Fibroblast of villous mesenchyme (primary cell): ENCODE data around the gene BSDC1. TPM values are rescaled to one million over a fixed set of nuclear protein-coding genes. Genes with fewer than 3 reads are reported as not detected.
"Not testable (repeated sequence)": the region's sequence is repeated elsewhere in the genome, so short reads cannot be mapped to it uniquely, and the experiment has no call there.

ENCODE experiments used
- DNase-seq: peaks from one replicate; pipeline ENCODE4 v3.0.0-alpha.2; 2010; ENCODE audit warnings: low read depth
- H3K4me3 ChIP-seq: 2 replicates; pipeline ENCODE4 v1.5.1; 2011; ENCODE audit warnings: low read depth, mild to moderate bottlenecking, low read length
- CTCF ChIP-seq: IDR thresholded peaks from 2 replicates; pipeline ENCODE4 v1.5.1; 2012; ENCODE audit warnings: low read depth, mild to moderate bottlenecking, low read length; ENCODE audit not compliant: insufficient read depth
- total RNA-seq: library from RNA; depleted of rRNA; stranded (reverse); fragments of >200 nt; gene quantifications from 2 replicates; pipeline ENCODE4 v1.2.3, GENCODE V29; 2012

BSDC1 gene, protein sequence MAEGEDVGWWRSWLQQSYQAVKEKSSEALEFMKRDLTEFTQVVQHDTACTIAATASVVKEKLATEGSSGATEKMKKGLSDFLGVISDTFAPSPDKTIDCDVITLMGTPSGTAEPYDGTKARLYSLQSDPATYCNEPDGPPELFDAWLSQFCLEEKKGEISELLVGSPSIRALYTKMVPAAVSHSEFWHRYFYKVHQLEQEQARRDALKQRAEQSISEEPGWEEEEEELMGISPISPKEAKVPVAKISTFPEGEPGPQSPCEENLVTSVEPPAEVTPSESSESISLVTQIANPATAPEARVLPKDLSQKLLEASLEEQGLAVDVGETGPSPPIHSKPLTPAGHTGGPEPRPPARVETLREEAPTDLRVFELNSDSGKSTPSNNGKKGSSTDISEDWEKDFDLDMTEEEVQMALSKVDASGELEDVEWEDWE
- 58.3 and 76.4 TPM in 2 replicates for total RNA-seq

DNA sequence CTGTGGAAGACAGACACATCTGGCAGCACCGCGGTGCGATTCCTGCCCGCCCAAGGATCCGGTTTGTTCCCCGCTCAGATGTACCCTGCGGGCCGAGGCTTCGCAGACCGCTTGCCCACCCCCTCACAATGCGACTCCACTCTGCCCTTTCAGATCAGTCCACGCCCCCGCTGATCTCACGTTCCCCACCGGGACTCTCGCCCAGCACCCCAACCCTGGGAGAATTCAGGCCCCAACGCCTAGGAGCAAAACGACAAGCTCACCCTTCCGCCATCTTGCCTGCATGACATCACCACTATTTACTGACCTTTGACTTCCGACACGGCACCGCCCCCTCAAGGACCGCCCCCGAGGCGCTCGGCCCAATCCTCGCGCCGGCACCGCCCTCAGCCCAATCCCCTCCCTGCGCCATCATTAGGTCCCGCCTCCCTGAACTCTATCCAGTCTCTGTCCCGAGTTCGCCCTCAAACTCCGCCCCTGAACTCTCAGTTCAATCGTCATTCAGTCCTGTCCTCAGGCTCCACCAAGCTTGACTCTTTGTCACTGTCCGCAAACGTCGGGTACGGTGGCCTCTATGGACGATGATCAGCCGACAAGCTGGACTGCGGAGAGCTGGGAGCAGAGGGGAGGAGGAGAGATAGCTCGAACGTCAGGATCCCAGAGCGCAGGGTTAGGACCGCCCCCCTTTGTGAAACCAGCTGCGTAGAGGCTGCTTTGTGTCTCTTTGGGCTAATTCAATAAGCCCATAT is at the start of gene BSDC1:
BSDC1 (minus strand) TSS at position 301 of the 749 bp plus-strand sequence; CDS start at position 274, 27 bp downstream.
- peak; percentile 98 for DNase-seq
- TF ChIP-seq CTCF = no peak
- H3K4me3 ChIP-seq = peak within 1 kb of the TSS; percentile 86

- H3K4me3 ChIP-seq, DNase-seq: not testable (repeated sequence)
Measured at GRCh38 chr1:32441467-32441866, 47.2 kb upstream of the BSDC1 start.

DNA sequence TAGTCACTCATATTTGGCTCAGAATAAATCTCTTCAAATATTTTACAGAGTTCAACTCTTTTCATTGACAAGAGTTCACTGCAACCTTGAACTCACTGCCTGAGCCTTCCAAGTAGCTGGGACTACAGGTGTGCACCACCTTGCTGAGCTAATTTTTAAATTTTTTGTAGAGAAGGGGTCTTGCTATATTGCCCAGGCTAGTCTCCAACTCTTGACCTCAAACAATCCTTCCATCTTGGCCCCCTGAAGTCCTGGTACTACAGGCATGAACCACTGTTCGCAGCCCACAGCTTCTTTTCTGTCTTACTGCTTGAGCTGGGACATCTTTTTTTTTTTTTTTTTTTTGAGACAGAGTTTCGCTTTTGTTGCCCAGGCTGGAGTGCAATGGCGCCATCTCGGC is 44.5 kb upstream of the BSDC1 start:
- not testable (repeated sequence) for DNase-seq, H3K4me3 ChIP-seq

DNA sequence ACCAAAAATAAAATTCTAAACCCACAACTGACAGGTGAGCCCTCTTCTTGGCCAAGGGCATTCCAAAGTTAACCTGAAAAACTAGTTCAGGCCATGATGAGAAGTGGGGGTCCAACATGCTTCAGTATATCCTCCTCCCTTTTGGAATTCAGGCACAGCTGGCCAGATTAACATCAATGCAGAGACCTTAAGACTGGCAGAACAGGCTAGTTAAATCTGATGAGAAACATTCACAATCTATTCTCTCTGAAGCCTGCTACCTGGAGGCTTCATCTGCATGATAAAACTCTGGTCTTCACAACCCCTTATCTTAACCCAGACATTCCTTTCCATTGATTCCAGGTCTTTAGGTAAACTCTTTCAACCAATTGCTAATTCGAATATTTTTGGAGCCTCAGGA is 43.9 kb upstream of the BSDC1 start:
- no peak overlapping the region for H3K4me3 ChIP-seq
- no peak for DNase-seq
- TF ChIP-seq CTCF = no peak

GRCh38 chr1:32431736-32432400 is 37.6 kb upstream of the BSDC1 start:
- no peak for DNase-seq
- no peak for TF ChIP-seq CTCF
- no peak overlapping the region for H3K4me3 ChIP-seq

- TF ChIP-seq CTCF = no peak
- no peak overlapping the region for H3K4me3 ChIP-seq
- DNase-seq = no peak
Measured at GRCh38 chr1:32427264-32427963, 33.2 kb upstream of the BSDC1 start.

GRCh38 chr1:32426489-32427255 is 32.4 kb upstream of the BSDC1 start:
- TF ChIP-seq CTCF = no peak
- H3K4me3 ChIP-seq = peak overlapping the region; percentile 31
- peak; percentile 20 for DNase-seq
